ENCODE measurements around the gene EPB41L4B.

- TF ChIP-seq CTCF (IDR thresholded peaks at IDR 0.05) (no peak), POLR2AphosphoS5 (IDR thresholded peaks at IDR 0.05) (no peak), POLR2A (IDR thresholded peaks at IDR 0.05; ENCODE audit: low read depth) (no peak)
These were observed 68.6 kb downstream of the EPB41L4B start for GRCh38 chr9:109252291-109252690.

All from esophagus muscularis mucosa (tissue), 3 donors.